ENCODE data around the gene ZNF691. TPM values are rescaled to one million over a fixed set of nuclear protein-coding genes. Genes with fewer than 3 reads are reported as not detected.
"Not testable (repeated sequence)": the region's sequence is repeated elsewhere in the genome, so short reads cannot be mapped to it uniquely, and the experiment has no call there.

ZNF691 gene
- total RNA-seq, 1 experiment from 2014 or later, result 4.3 TPM

GRCh38 chr1:42851960-42852607 is 5.7 kb downstream of the ZNF691 start:
- Histone ChIP-seq H2AFZ (ENCODE audit: low read length) (no peak overlapping the region), H3K27me3 (ENCODE audit: low read length) (no peaks in the 10 kb centered on the region), H4K20me1 (ENCODE audit: low read length) (no peaks in the 10 kb centered on the region), H3K36me3 (ENCODE audit: low read depth, low read length) (peaks cover 6% of the 10 kb centered on the region; the same call in 1 of the 2 replicates), H3K4me1 (ENCODE audit: insufficient read depth, low read length) (peaks cover 30% of the 10 kb centered on the region), H3K9ac (ENCODE audit: low read length) (no peak overlapping the region), H3F3A (ENCODE audit: low read length, unreplicated experiment) (no peaks in the 10 kb centered on the region), H3K79me2 (ENCODE audit: low read length) (peaks cover 13% of the 10 kb centered on the region), H3K27ac (ENCODE audit: low read length) (no peak overlapping the region), H3K9me3 (ENCODE audit: low read length) (no peaks in the 10 kb centered on the region), H3K4me2 (ENCODE audit: low read length) (no peak overlapping the region), H3K4me3 (ENCODE audit: low read length) (no peak overlapping the region), H3K9me2 (replicated peaks; ENCODE audit: low read length) (no peaks in the 10 kb centered on the region)
- intact Hi-C loops (cut with micrococcal nuclease), result no loop called here
- DNase-seq (no peak), ATAC-seq (no peak)
- CTCF ChIA-PET, result no interaction called here
- BruUV-seq (replicated peaks), result no TSS peak
- POLR2A ChIA-PET (ENCODE audit: unreplicated experiment), result no interaction called here
- TF ChIP-seq EZH2phosphoT487 (IDR thresholded peaks at IDR 0.05; ENCODE audit: borderline replicate concordance, low read length) (no peak), EZH2 (IDR thresholded peaks at IDR 0.05; ENCODE audit: low read length, unreplicated experiment) (no peak), CTCF (conservative IDR thresholded peaks at IDR 0.05; ENCODE audit: low read depth, low read length) (no peak)

- H3K9me3 ChIP-seq (ENCODE audit: low read length), result no peaks in the 10 kb centered on the region
- no peak overlapping the region for H3K4me3 ChIP-seq (ENCODE audit: low read length)
- H3K79me2 ChIP-seq (ENCODE audit: low read length), result peaks cover 8% of the 10 kb centered on the region
- no peak for DNase-seq
- no peaks in the 10 kb centered on the region for H3K27me3 ChIP-seq (ENCODE audit: low read length)
- no peaks in the 10 kb centered on the region for H4K20me1 ChIP-seq (ENCODE audit: low read length)
- ChIA-PET POLR2A (ENCODE audit: unreplicated experiment) (no interaction called here), CTCF (no interaction called here)
- intact Hi-C loops (cut with micrococcal nuclease), result no loop called here
- TF ChIP-seq EZH2 (IDR thresholded peaks at IDR 0.05; ENCODE audit: low read length, unreplicated experiment) (no peak), EZH2phosphoT487 (IDR thresholded peaks at IDR 0.05; ENCODE audit: borderline replicate concordance, low read length) (no peak), CTCF (conservative IDR thresholded peaks at IDR 0.05; ENCODE audit: low read depth, low read length) (no peak)
- H3K36me3 ChIP-seq (ENCODE audit: low read depth, low read length), result peaks cover 6% of the 10 kb centered on the region; the same call in 1 of the 2 replicates
- no peaks in the 10 kb centered on the region for H3K9me2 ChIP-seq (replicated peaks; ENCODE audit: low read length)
- H3F3A ChIP-seq (ENCODE audit: low read length, unreplicated experiment), result no peaks in the 10 kb centered on the region
- H3K4me2 ChIP-seq (ENCODE audit: low read length), result no peak overlapping the region
- H2AFZ ChIP-seq (ENCODE audit: low read length), result no peak overlapping the region
- no peak overlapping the region for H3K9ac ChIP-seq (ENCODE audit: low read length)
- ATAC-seq, result peak; percentile 14; the same call in 1 of the 2 replicates
- H3K27ac ChIP-seq (ENCODE audit: low read length), result no peak overlapping the region
- H3K4me1 ChIP-seq (ENCODE audit: insufficient read depth, low read length), result peaks cover 25% of the 10 kb centered on the region
- no TSS peak for BruUV-seq (replicated peaks)
Observed at GRCh38 chr1:42852608-42852980, 6.2 kb downstream of the ZNF691 start.

- Histone ChIP-seq H4K20me1 (ENCODE audit: low read length) (no peaks in the 10 kb centered on the region), H3K27ac (ENCODE audit: low read length) (peak overlapping the region; percentile 15; the same call in 1 of the 2 replicates), H2AFZ (ENCODE audit: low read length) (no peak overlapping the region; the same call in 1 of the 2 replicates), H3K79me2 (ENCODE audit: low read length) (peaks cover 1% of the 10 kb centered on the region; the same call in 1 of the 2 replicates), H3F3A (ENCODE audit: low read length, unreplicated experiment) (no peaks in the 10 kb centered on the region), H3K9me3 (ENCODE audit: low read length) (no peaks in the 10 kb centered on the region), H3K27me3 (ENCODE audit: low read length) (no peaks in the 10 kb centered on the region), H3K9me2 (replicated peaks; ENCODE audit: low read length) (no peaks in the 10 kb centered on the region), H3K36me3 (ENCODE audit: low read depth, low read length) (peaks cover 6% of the 10 kb centered on the region; the same call in 1 of the 2 replicates), H3K4me1 (ENCODE audit: insufficient read depth, low read length) (peaks cover 18% of the 10 kb centered on the region), H3K4me3 (ENCODE audit: low read length) (no peak overlapping the region), H3K9ac (ENCODE audit: low read length) (no peak overlapping the region), H3K4me2 (ENCODE audit: low read length) (no peak overlapping the region)
- ChIA-PET POLR2A (ENCODE audit: unreplicated experiment) (no interaction called here), CTCF (no interaction called here)
- intact Hi-C loops (cut with micrococcal nuclease), result no loop called here
- no TSS peak for BruUV-seq (replicated peaks)
- TF ChIP-seq EZH2 (IDR thresholded peaks at IDR 0.05; ENCODE audit: low read length, unreplicated experiment) (no peak), EZH2phosphoT487 (IDR thresholded peaks at IDR 0.05; ENCODE audit: borderline replicate concordance, low read length) (no peak), CTCF (conservative IDR thresholded peaks at IDR 0.05; ENCODE audit: low read depth, low read length) (no peak)
- ATAC-seq, result peak; percentile 83
- DNase-seq, result peak; percentile 16
Observed at GRCh38 chr1:42853116-42853884, 6.9 kb downstream of the ZNF691 start.

- POLR2A ChIA-PET (ENCODE audit: unreplicated experiment); H3K4me2 ChIP-seq (ENCODE audit: low read length); H3K9ac ChIP-seq (ENCODE audit: low read length); ATAC-seq; H3K4me3 ChIP-seq (ENCODE audit: low read length); CTCF ChIA-PET; H3K9me3 ChIP-seq (ENCODE audit: low read length); BruUV-seq (replicated peaks); intact Hi-C loops (cut with micrococcal nuclease); H2AFZ ChIP-seq (ENCODE audit: low read length); H3K36me3 ChIP-seq (ENCODE audit: low read depth, low read length); DNase-seq; H3K27me3 ChIP-seq (ENCODE audit: low read length); H3K9me2 ChIP-seq (replicated peaks; ENCODE audit: low read length); H3F3A ChIP-seq (ENCODE audit: low read length, unreplicated experiment); H4K20me1 ChIP-seq (ENCODE audit: low read length); H3K79me2 ChIP-seq (ENCODE audit: low read length); H3K27ac ChIP-seq (ENCODE audit: low read length): not testable (repeated sequence)
- peaks cover 14% of the 10 kb centered on the region for H3K4me1 ChIP-seq (ENCODE audit: insufficient read depth, low read length)
Observed at GRCh38 chr1:42856554-42856953, 10.1 kb downstream of the ZNF691 start.
